Neutrophil (primary cell): ENCODE data around the gene RRP8.

Experiments used
- H3K27ac ChIP-seq: fragments of 200-600 bp; sonication (generic); 2 replicates; pipeline ENCODE4 v1.5.1; 2016; ENCODE audit warnings: mild to moderate bottlenecking, moderate library complexity
- H3K27me3 ChIP-seq: fragments of 200-600 bp; sonication (generic); 2 replicates; pipeline ENCODE4 v1.6.0; 2016; ENCODE audit warnings: mild to moderate bottlenecking
- H3K36me3 ChIP-seq: fragments of 200-600 bp; sonication (generic); 2 replicates; pipeline ENCODE4 v1.5.1; 2017
- H3K4me1 ChIP-seq, 2 experiments: fragments of 200-600 bp in 1 of 2; sonication (generic) in 1 of 2; 1 replicate in 1 of 2; 2 replicates in 1 of 2; pipeline versions ENCODE4 v1.5.1 to v1.6.1; 2013 to 2016; ENCODE audit warnings: low read depth in 1 of 2, low read length in 1 of 2, mild to moderate bottlenecking in 1 of 2, moderate library complexity in 1 of 2; ENCODE audit not compliant: control insufficient read depth in 1 of 2, insufficient read depth in 1 of 2
- H3K4me3 ChIP-seq, 2 experiments: fragments of 200-600 bp in 1 of 2; sonication (generic) in 1 of 2; 1 replicate in 1 of 2; 2 replicates in 1 of 2; pipeline ENCODE4 v1.5.1; 2013 to 2016; ENCODE audit warnings: low read depth in 1 of 2, low read length in 1 of 2, mild to moderate bottlenecking in 1 of 2, moderate library complexity in 1 of 2
- H3K9me3 ChIP-seq: fragments of 200-600 bp; sonication (generic); 2 replicates; pipeline ENCODE4 v1.5.1; 2016
- CTCF ChIP-seq: fragments of 200-600 bp; sonication (generic); IDR thresholded peaks from 2 replicates; pipeline ENCODE4 v1.5.1; 2016; ENCODE audit warnings: antibody characterized with exemption

Gene RRP8

GRCh38 chr11:6545917-6546605 lies 57.4 kb downstream of the RRP8 start:
- no peak for TF ChIP-seq CTCF
- peaks cover 4% of the 10 kb centered on the region for H3K36me3 ChIP-seq
- no peaks in the 10 kb centered on the region for H3K4me1 ChIP-seq
- H3K27ac ChIP-seq, result no peak overlapping the region
- no peaks in the 10 kb centered on the region for H3K27me3 ChIP-seq
- no peaks in the 10 kb centered on the region for H3K9me3 ChIP-seq
- H3K4me3 ChIP-seq, result no peak overlapping the region
